HUDEP-2 (cell line): ENCODE results near the gene ALOXE3.

Experiments
- DNase-seq, 76 experiments: peaks; one replicate each; lab custom pipeline; 2025; ENCODE audit not compliant: unreplicated experiment in 76 of 76; lab: John Stamatoyannopoulos, UW

The ALOXE3 gene

DNA sequence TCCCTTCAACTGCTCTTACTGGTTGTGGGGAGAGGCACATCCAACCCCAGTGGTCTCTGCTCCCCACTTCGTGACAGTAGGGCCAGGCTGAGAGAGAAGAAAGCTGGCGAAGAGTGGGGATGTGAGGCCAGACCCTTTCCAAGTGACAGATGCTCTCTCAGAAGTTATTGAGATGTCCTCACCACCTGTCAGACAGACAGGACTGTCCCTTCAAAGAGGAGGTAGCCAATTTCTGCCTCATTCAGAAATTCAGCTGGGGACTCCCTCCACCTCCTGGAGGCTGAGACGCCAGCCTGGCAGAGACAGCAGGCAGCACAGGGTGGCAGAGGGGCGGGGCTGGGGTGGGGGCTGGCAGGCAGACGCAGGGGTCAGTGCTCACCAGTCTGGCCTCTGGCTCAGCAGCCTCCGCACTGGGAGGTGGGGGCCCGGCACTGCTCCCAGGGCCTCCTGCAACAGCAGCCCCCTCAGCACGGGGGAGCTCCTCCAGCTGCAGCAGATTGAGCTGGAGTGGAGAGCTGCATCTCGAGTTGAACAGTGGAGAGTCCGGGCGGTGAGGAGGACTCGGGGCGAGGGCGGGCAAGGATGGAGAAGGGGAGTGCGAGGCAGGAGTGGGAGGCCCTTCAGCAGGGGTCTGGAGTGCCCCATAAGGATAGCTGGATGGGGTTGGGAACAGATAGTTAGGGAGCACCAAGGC lies 24.7 kb upstream of the ALOXE3 start:
- no peak for DNase-seq

DNA sequence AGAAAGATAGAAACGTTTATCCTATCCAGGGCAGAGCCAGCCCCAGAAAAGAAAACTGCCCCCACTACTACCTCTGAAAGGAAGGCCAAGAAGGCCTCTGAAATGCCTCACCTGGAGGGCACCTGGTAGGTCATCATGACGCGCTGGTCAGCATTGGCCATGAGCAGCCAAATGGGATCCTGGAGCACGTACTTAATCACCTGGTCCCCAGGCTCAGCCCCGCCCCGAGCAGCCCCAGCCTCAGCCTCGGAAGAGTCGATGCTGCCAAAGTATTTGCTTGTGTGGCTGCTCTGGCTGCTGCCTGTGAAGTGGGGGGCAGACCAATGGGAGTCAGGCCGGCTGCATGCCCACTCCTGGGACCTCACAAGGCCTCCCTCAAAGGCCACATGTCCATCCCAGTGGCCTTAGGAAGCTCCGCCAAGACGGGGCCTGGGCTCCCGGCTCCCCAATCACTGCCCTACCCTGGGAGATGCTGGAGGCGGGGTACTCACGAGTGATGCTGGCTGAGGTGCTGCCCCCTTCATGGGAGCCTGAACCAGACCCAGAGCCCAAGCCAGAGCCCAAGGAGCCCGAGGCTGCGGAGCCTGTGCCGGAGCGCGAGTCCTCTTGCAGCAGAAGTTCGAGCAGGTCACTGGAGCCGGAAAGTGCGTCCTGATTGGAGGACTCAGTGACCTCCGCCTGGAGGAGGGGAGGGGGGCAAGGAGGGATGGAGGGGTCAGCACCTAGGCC lies 24.0 kb upstream of the ALOXE3 start:
- DNase-seq: no peak

DNA sequence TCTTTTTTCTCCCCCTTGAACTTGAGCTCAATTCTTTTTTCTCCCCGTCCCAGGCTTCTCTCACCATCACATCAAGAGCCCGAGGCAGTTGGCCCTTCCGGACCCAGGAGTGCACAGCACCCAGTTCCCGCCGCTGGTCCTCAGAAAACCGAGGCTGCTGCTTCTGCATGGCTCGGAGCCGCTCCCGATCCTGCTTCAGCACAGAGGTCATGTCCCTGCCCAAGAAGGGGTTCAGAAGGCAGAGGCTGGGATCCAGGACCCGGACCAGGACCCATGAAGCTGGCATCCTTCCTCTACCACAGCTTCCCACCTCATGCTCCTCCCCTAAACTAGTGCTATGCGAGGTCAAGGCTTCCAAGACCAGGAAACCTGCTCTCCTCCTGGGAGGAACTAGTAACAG lies 23.4 kb upstream of the ALOXE3 start:
- DNase-seq: no peak

DNA sequence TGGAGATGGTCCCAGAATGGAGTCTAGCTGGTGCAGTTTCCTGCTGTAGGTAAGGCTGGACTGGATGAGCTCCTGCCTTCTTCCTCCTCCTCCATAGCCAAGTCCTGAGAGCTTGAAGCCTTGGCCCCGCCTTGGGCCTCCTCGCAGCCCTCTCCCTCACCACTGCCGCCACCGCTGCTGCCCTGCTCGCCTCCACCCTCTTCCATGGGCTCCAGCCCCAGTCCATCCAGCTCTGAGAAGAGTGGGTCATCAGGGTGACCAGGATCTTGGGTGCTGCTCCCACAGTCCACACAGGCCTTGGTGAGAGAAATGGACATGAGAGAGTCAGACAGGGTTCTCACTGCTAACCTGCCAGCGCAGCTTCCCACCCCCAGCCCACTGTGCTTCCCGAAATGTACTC lies 22.7 kb upstream of the ALOXE3 start:
- DNase-seq: no peak

DNA sequence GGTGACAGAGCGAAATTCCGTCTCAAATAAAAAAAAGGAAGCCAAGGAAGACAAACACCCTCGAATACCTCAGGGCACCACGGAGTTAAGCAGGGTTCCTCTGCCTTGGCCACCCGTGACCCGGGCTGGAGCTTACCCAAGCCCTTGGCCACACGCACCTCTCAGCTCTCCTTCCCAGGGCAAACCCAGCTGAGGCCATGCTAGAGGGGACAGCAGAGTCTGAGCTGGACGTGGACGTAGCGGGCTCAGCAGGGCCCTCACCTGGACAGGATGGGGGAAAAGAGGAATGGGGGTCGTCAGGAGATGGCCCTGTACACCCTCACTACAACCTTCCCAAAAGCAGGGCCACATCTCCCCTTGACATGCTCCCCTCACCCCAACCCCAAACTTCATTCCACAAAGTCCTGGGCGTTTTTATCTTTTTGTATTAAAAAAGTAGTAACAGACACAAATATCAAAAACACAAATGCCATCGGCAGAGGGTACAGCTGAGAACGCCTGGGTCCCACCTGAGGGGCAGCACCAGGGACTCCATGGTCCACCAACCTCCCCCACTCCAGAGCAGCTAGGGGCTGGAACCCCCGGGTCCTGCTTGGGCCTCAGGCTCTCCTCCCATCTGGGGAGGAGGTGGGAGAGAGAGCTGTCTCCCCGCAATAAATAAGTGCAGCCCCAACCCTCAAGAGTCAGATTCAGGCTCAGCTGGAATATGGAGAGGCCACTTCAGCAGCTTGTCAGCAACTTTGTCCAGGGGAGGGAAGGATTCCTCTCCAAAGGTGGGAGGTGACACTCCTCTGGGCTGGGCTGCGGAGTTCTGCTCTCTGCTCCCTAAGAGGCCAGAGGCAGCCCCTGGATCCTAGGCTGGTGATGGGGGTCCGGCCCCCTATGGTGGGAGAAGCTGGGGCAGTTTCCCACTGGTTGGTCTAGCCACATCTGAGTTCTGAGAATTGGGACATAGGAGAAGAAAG lies 22.0 kb upstream of the ALOXE3 start:
- DNase-seq: no peak

DNA sequence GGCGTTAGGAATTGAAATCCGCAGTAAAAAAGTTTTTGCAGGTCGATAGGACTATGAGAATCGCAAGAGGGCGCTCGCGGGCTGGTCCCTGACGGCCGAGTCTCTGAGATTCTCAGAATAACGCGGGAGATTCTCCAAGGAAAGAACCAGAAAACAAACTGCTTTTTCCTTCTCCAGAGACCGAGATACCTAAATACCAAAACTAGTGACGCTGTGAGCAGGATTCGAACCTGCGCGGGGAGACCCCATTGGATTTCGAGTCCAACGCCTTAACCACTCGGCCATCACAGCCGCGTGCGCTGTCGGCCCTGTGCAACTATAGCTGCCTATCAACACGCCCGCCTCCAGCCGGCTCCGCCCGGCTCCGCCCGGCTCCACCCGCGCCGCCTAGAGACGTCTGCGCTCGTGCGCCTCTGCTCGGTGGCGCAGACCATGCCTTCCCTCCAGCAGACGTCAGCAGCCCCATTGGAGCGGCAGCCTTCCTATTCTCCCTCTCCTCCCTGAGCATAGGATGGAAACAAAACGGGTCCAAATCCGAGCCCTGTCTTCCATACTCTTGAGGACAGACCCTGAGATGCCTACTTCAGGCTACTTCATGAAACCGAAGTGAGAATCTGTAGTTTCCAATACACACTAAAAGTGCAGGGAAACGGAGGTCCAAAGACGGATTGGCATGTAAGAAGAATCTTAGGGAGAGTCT lies 20.5 kb upstream of the ALOXE3 start:
- peak in 73 of 76 experiments; percentile 54 to 100 (median 96) for DNase-seq

DNA sequence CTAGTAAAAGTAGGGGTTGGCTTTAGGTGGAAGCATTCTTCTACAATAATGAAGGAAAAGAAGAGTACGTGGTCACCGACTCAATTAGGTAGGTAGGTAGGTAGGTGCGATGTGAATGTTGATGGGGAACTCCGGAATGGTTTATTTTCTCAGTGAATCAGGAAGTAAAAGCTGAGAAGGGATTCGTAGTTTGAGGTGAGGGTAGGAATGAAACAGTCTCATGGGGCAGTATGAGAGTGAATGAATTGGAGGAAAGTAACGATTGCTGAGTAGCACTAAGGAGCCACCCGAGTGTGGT lies 20.0 kb upstream of the ALOXE3 start:
- no peak for DNase-seq

DNA sequence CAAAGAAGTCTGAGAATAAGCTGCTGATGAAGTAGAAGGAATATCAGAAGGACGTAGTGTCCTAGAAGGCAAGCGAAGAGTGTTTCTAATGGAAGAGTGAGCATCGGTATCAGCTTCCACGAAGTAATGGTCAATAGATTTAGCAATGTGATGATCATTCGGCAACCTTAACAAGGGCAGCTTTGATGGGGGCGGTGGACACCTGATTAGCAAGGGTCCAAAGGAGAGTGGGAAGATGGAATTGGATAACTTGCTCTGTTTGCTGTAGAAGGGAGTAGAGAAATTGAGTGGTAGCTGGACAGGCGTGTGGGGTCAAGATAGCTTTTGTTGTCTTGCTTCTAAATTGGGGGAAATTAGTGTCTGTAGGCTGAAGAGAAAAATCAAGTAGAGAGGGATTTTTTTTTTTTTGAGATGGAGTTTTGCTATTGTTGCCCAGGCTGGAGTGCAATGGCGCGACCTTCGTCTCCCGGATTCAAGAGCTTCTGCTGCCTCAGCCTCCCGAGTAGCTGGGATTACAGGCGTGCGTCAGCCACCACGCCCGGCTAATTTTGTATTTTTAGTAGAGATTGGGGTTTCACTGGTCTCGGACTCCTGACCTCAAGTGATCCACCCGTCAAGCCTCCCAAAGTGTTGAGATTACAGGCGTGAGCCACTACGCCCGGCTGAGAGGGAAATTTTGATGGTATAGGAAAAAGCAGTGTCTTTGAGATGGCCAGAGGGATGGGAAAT lies 19.5 kb upstream of the ALOXE3 start:
- DNase-seq: no peak

DNA sequence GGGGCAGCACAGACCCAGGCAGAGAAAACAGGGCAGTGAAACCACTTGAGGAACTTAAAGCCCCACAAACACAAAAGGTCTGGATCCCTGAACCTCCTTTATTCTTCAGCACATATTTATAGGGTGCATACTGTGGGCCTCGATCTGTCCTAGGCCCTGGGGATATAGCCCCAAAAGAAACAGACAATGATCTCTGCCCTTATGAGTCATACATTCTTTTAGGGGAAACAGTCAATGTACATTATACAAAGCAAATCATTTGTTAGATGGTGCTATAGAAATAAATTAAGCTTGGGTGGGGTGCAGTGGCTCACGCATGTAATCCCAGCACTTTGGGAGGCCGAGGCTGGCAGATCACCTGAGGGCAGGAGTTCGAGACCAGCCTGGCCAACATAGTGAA lies 15.6 kb upstream of the ALOXE3 start:
- no peak for DNase-seq

DNA sequence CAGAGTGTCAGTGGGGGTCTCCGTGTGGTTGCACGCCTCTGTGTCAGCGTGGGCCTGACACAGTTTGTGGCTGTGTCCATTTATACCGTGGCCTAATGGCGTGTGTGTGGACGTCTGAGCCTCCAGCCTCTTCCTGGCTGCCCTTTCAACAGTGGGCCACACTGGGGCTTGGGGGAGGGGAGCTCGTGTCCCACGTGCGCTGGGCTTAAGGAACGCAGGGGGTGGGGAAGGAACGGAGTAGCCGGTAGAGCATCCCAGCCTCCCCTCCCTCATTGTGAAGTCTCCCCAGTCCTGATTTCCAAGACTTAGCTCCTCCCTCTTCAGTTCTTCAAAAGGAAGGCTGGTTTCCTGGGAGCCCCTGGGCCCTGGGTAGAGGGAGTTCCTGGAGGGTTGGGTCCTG lies 15.1 kb upstream of the ALOXE3 start:
- DNase-seq: no peak

DNA sequence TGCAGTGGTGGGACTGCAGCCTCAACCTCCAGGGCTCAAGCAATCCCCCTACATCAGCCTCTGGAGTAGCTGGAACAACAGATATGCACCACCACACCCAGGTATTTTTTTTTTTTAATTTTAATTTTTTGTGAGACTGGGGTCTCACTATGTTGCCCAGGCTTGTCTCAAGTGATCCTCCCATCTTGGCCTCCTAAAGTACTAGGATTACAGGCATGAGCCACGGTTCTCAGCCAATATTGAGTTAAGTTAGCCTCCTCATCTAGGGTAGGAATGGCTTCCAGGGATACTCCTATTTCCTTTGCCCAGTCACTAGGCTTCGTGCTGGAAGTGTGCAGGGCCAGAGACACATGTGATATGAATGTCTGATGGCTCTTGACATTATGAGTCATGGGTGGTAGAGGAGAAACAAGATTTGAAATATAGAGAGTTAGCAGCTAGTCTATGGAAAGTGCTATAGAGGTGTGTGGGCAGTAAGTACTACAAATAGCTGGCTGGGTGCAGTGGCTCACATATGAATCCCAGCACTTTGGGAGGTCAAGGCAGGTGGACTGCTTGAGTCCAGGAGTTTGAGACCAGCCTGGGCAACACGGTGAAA lies 13.6 kb upstream of the ALOXE3 start:
- DNase-seq: no peak

DNA sequence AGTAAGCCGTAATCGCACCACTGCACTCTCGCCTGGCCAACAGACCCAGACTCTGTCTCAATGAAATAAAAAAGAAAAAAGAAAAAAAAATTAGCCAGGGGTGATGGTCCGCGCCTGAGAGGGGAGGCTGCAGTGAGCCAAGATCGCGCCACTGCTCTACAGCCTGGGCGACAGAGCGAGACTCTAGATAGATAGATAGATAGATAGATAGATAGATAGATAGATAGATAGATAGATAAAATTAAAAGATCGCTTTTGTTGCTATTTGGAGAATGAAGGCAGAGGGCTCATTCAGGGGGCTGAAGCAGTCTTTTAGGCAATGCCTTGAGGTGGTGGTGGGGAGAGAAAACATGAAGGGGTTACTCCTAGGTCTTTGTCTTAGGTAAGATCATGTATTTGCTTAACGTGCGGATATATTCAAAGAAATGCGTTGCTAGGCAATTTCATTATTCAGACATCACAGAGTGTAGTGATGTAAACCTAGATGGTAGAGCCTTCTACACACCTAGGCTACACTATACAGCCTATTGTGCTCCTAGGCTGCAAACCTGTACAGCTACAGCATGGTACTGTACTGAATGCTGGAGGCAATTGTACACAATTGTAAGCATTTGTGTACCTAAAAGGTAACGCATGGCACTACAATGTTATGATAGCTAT lies 9.9 kb upstream of the ALOXE3 start:
- DNase-seq: no peak

DNA sequence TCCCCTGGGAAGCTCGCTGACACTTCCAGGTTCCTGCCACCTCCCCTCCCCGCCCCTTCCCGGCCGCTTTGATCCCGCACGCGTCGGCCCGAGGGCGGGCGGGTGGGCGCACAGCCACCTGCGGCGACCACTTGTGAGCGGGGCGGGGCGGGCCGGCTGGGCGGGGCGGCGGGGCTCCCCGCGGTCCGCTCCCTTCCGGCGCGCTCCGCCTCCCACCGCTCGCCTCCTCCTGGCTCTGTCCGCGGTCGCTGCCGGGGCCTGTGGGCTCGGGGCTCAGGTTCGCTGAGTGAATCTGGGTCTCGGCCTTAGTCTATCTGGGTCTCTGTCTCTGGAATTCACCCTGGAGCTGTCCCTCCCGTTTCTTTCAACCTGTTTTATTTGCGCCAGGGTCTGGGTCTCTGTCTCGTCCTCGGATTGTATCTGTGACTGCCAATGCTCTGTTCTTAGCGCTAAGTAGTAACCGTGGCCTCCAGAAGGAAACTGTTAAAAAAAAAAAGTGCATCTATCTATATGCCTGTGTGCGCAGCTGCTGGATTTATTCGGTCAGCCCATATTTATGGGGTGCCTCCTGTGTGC lies 8.3 kb upstream of the ALOXE3 start:
- peak in 29 of 76 experiments; percentile 8 to 69 (median 37) for DNase-seq

DNA sequence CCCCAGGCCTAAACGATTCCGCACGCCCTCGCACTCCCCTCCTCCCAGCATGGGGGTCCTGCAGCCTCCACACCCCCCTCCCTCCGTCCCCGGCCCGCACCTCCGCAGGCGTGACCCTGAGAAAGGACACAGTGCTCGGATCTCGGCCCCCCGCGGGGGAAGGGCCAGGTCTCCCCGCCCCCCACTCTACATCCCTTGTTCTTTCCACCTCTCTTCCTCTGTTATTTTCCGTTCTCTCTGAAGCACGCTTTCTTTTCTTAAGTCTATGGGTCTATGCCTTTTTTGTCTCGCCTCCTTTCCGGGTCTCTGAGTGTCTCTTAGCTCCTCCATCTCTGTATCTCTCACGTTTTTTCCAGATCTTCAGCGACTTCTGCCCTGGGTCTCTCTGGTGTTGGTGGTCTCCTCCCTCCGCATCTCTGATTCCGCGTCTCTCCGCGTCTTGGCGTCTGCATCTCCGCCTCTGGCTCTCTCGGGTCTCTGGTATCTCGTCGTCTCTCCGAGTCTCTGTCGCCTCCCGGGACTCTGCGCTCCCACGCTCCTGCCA lies 7.7 kb upstream of the ALOXE3 start:
- peak in 13 of 76 experiments; percentile 34 to 59 (median 44) for DNase-seq

DNA sequence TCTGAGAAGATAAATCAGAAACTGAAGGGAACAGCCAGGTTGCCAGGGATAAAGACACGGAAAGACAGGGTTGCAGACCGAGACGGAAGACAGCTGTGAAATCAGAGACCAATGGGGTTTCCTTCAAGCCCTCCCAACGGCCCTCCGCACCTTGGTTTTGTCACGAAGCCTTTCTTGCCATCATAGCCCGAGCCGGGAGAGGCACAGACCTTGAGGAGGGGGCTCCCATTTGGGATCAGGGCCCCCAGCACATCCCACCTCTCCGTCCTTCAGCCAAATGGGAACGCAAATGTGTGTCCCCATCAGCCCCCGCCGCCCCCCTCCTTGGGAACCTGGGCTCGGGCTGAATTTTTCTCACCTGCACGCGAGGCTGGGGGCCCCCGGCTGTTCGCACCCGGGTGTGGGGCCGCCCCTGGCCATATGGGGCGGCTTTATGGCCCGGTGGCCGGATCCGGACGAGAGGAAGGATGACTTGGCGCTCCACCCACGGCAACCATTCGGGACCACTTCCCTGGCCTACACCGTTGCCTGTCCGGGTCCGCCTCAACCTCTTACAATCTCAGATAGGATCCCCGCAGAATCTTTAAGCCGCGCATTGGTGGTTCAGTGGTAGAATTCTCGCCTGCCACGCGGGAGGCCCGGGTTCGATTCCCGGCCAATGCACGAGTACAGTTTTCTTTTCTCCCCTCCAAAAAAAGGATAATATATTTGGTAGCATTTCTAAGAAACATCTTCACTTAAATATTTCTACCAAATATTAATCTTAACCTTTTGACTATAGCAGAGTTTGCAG lies 7.0 kb upstream of the ALOXE3 start:
- peak in 66 of 76 experiments; percentile 20 to 95 (median 72) for DNase-seq

DNA sequence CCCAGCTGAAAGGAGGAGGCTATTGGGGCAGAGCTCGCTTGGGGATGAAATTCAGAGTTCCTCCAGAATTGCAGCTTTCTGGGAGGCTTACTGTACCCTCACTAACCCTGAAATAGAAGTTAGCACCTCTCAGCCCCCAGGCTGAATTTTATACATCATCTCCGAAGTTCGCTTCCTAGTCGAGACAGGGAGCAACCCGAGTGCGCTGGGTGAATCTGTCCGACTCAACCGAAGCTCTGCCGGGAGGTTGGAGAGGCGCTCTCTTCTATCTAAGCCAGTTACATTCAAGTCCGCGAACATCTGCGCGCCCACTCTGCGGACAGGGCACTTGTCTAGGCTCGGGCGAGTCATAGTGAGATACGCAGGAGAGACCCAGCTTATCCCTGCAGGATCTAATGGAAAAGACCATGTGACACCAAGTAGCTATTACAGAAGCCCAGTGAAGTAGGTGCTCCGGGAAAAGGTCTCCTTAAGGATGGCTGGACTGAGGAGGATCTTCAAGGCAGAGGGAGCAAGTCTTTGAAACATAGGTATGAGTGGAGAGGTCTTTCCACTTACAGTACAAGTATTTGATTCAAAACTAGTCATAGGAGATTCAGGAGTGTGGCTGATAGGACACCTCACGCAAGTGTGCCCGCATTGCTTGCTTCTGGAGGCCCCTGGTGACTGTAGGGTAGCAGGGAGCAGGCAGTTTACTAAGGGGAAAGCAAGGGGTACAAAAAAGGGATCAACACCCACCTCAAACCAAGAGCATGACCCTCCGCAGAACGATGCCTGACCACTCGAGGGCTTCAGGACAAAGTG lies 6.2 kb upstream of the ALOXE3 start:
- peak in 13 of 76 experiments; percentile 6 to 44 (median 18) for DNase-seq
